ENCODE results near the gene BCAS3. TPM values are rescaled to one million over a fixed set of nuclear protein-coding genes. Genes with fewer than 3 reads are reported as not detected.

Gene BCAS3
- total RNA-seq, 2 experiments from 2014 or later = 5.1 to 6.9 TPM

- ChIA-PET POLR2A (no interaction called here), CTCF (interaction anchor here (1.0 kb wide), 1 partner anchor 404 kb away, joined by 3 read pairs; no protein-coding TSS in a partner anchor)
- DNase-seq (no peak), ATAC-seq (no peak)
- Mint-ChIP-seq H3K36me3 (ENCODE audit: low read depth) (no peaks in the 10 kb centered on the region), H3K27ac (no peak overlapping the region), H3K9me3 (no peaks in the 10 kb centered on the region), H3K4me3 (no peak overlapping the region), H3K27me3 (peaks cover 3% of the 10 kb centered on the region), H3K4me1 (ENCODE audit: low read depth) (no peaks in the 10 kb centered on the region)
- intact Hi-C loops (cut with micrococcal nuclease) = no loop called here
- no peak for TF ChIP-seq CTCF (IDR thresholded peaks at IDR 0.05)
Measured at GRCh38 chr17:61387511-61388305, 710.1 kb downstream of the BCAS3 start.

- ATAC-seq (no peak), DNase-seq (no peak)
- TF ChIP-seq CTCF (IDR thresholded peaks at IDR 0.05) = no peak
- no peaks in the 10 kb centered on the region for H3K4me1 Mint-ChIP-seq (ENCODE audit: low read depth)
- intact Hi-C loops (cut with micrococcal nuclease) = no loop called here
- no peak overlapping the region for H3K27ac Mint-ChIP-seq
- peaks cover 3% of the 10 kb centered on the region for H3K27me3 Mint-ChIP-seq
- CTCF ChIA-PET = interaction anchor here (0.6 to 0.9 kb wide), 2 partner anchors 221 to 416 kb away, joined by 3 read pairs; no protein-coding TSS in a partner anchor
- H3K36me3 Mint-ChIP-seq (ENCODE audit: low read depth) = no peaks in the 10 kb centered on the region
- POLR2A ChIA-PET = no interaction called here
- no peak overlapping the region for H3K4me3 Mint-ChIP-seq
- H3K9me3 Mint-ChIP-seq = no peaks in the 10 kb centered on the region
Measured at GRCh38 chr17:61388561-61389356, 711.1 kb downstream of the BCAS3 start.

- H3K27me3 Mint-ChIP-seq = peaks cover 7% of the 10 kb centered on the region
- H3K4me3 Mint-ChIP-seq = no peak overlapping the region
- POLR2A ChIA-PET = no interaction called here
- no peaks in the 10 kb centered on the region for H3K36me3 Mint-ChIP-seq (ENCODE audit: low read depth)
- intact Hi-C loops (cut with micrococcal nuclease) = loop anchor here (5.0 kb wide), 1 partner anchor 388 kb away; no protein-coding TSS in a partner anchor
- H3K4me1 Mint-ChIP-seq (ENCODE audit: low read depth) = no peaks in the 10 kb centered on the region
- no peaks in the 10 kb centered on the region for H3K9me3 Mint-ChIP-seq
- ATAC-seq (peak; percentile 75), DNase-seq (peak; percentile 65)
- CTCF ChIA-PET = interaction anchor here (0.6 to 2.3 kb wide), 17 partner anchors 11 to 676 kb away, joined by 3 to 8 read pairs (median 3); no protein-coding TSS in a partner anchor
- no peak overlapping the region for H3K27ac Mint-ChIP-seq
- peak; percentile 85 for TF ChIP-seq CTCF (IDR thresholded peaks at IDR 0.05)
Measured at GRCh38 chr17:61389670-61390478, 712.2 kb downstream of the BCAS3 start.

GRCh38 chr17:61390479-61390791 is 712.8 kb downstream of the BCAS3 start:
- H3K4me1 Mint-ChIP-seq (ENCODE audit: low read depth) = no peaks in the 10 kb centered on the region
- no peaks in the 10 kb centered on the region for H3K36me3 Mint-ChIP-seq (ENCODE audit: low read depth)
- DNase-seq (no peak), ATAC-seq (no peak)
- no peak overlapping the region for H3K4me3 Mint-ChIP-seq
- POLR2A ChIA-PET = no interaction called here
- no peak for TF ChIP-seq CTCF (IDR thresholded peaks at IDR 0.05)
- peaks cover 10% of the 10 kb centered on the region for H3K27me3 Mint-ChIP-seq
- no peaks in the 10 kb centered on the region for H3K9me3 Mint-ChIP-seq
- no peak overlapping the region for H3K27ac Mint-ChIP-seq
- intact Hi-C loops (cut with micrococcal nuclease) = loop anchor here (5.0 kb wide), 1 partner anchor 388 kb away; no protein-coding TSS in a partner anchor
- CTCF ChIA-PET = interaction anchor here (0.8 to 2.3 kb wide), 15 partner anchors 10 to 670 kb away, joined by 3 to 8 read pairs (median 3); no protein-coding TSS in a partner anchor

Measured in activated CD8-positive, alpha-beta T cell treated with anti-CD3 and anti-CD28 coated beads for 36 hours (primary cell).